Testis (tissue), 5 donors: ENCODE measurements around the gene CEP85. TPM values are rescaled to one million over a fixed set of nuclear protein-coding genes. Genes with fewer than 3 reads are reported as not detected.

ENCODE experiments used
- DNase-seq: peaks from one replicate; pipeline ENCODE4 v3.0.0-alpha.2; 2019
- H3K27ac ChIP-seq, 2 donors: fragments of 200-600 bp; sonication (generic); one replicate each; pipeline ENCODE4 v1.5.1; 2019
- H3K27me3 ChIP-seq: fragments of 200-600 bp; sonication (generic); one replicate; pipeline ENCODE4 v1.5.1; 2019
- H3K36me3 ChIP-seq: fragments of 200-600 bp; sonication (generic); one replicate; pipeline ENCODE4 v1.5.1; 2017; ENCODE audit warnings: low read depth; ENCODE audit errors: missing control alignments
- H3K4me1 ChIP-seq: fragments of 200-600 bp; sonication (generic); one replicate; pipeline ENCODE4 v1.5.1; 2019
- H3K4me3 ChIP-seq, 2 donors: fragments of 200-600 bp; sonication (generic); one replicate each; pipeline ENCODE4 v1.5.1; 2017 to 2019
- H3K9me3 ChIP-seq: fragments of 200-600 bp; sonication (generic); one replicate; pipeline ENCODE4 v1.5.1; 2017
- POLR2A ChIP-seq: fragments of 450-650 bp; IDR thresholded peaks from one replicate; pipeline ENCODE4 v1.6.1; 2017; ENCODE audit warnings: antibody characterized with exemption, mild to moderate bottlenecking, moderate library complexity
- WGBS, 2 donors: methylation state at CpG; one replicate each; pipeline ENCODE4 v1.1.5; 2018; 5-methylcytosine and 5-hydroxymethylcytosine counted together
- intact Hi-C: fragments of 100-400 bp; cut with DNase I; formaldehyde crosslinking; loops from one replicate; pipeline ENCODE4 v1.15.1; 2023; ENCODE audit warnings: low total_unique reads
- long read RNA-seq, 2 donors: transcript quantifications; one replicate each; lab custom pipeline, GENCODE V29; 2026
- polyA plus RNA-seq: library from polyadenylated mRNA; stranded (reverse); fragments of 350-450 nt; fragmentation: Illumina TruSeq; extraction: RNeasy Lipid Tissue Mini Kit (QIAGEN cat#74804); gene quantifications from one replicate; pipeline ENCODE4 v1.2.3, GENCODE V29; 2014; ENCODE audit warnings: low read depth, low replicate concordance; ENCODE audit not compliant: insufficient read depth
- total RNA-seq, 2 donors: library from RNA; depleted of rRNA; stranded (reverse); fragments of >200 nt; gene quantifications; one replicate each; pipeline ENCODE4 v1.2.3, GENCODE V29; 2016
- TF ChIP-seq, protein P1 (sequence below), 3 experiments: fragments of 450-650 bp in 2 of 3; fragments of 200-600 bp in 1 of 3; sonication (generic) in 1 of 3; IDR thresholded peaks; one replicate each; pipeline ENCODE4 v1.5.1; 2016 to 2019; ENCODE audit warnings: antibody characterized with exemption in 3 of 3, mild to moderate bottlenecking in 2 of 3, moderate library complexity in 1 of 3

CEP85 gene, protein sequence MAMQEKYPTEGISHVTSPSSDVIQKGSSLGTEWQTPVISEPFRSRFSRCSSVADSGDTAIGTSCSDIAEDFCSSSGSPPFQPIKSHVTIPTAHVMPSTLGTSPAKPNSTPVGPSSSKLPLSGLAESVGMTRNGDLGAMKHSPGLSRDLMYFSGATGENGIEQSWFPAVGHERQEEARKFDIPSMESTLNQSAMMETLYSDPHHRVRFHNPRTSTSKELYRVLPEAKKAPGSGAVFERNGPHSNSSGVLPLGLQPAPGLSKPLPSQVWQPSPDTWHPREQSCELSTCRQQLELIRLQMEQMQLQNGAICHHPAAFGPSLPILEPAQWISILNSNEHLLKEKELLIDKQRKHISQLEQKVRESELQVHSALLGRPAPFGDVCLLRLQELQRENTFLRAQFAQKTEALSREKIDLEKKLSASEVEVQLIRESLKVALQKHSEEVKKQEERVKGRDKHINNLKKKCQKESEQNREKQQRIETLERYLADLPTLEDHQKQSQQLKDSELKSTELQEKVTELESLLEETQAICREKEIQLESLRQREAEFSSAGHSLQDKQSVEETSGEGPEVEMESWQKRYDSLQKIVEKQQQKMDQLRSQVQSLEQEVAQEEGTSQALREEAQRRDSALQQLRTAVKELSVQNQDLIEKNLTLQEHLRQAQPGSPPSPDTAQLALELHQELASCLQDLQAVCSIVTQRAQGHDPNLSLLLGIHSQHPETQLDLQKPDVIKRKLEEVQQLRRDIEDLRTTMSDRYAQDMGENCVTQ
- total RNA-seq (10 to 100 TPM; 52.1 to 61.8 TPM), polyA plus RNA-seq (82.5 TPM)
- long read RNA-seq, donor 1, partial matches to known transcripts: 5 of 5 reads
- long read RNA-seq, donor 1, other reads (novel, unspliced or antisense): 0 of 5 reads
- long read RNA-seq, donor 2, partial matches to known transcripts: 0 of 3 reads
- long read RNA-seq, donor 2, other reads (novel, unspliced or antisense): 0 of 3 reads

- peak; percentile 99 for DNase-seq
- Histone ChIP-seq H3K36me3 (no peaks in the 10 kb centered on the region), H3K9me3 (no peaks in the 10 kb centered on the region), H3K4me3 (peak within 1 kb of the TSS; percentile 67 to 69), H3K4me1 (no peaks in the 10 kb centered on the region), H3K27ac (peak within 1 kb of the TSS; percentile 78 to 91), H3K27me3 (no peaks in the 10 kb centered on the region)
- intact Hi-C loops: no loop called here
- TF ChIP-seq POLR2A: peak; percentile 23
- TF ChIP-seq, protein P1, sequence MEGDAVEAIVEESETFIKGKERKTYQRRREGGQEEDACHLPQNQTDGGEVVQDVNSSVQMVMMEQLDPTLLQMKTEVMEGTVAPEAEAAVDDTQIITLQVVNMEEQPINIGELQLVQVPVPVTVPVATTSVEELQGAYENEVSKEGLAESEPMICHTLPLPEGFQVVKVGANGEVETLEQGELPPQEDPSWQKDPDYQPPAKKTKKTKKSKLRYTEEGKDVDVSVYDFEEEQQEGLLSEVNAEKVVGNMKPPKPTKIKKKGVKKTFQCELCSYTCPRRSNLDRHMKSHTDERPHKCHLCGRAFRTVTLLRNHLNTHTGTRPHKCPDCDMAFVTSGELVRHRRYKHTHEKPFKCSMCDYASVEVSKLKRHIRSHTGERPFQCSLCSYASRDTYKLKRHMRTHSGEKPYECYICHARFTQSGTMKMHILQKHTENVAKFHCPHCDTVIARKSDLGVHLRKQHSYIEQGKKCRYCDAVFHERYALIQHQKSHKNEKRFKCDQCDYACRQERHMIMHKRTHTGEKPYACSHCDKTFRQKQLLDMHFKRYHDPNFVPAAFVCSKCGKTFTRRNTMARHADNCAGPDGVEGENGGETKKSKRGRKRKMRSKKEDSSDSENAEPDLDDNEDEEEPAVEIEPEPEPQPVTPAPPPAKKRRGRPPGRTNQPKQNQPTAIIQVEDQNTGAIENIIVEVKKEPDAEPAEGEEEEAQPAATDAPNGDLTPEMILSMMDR (IDR thresholded peaks at IDR 0.05): peak; percentile 61 to 87 (median 82)
- 0% methylated on average over 51 to 71 of the region's 73 CpGs for WGBS, 2 donors
Observed at GRCh38 chr1:26233903-26234643, at the start of gene CEP85. CEP85 (plus strand) TSS chr1:26234200; CDS start chr1:26239784, 5,584 bp downstream.

DNA sequence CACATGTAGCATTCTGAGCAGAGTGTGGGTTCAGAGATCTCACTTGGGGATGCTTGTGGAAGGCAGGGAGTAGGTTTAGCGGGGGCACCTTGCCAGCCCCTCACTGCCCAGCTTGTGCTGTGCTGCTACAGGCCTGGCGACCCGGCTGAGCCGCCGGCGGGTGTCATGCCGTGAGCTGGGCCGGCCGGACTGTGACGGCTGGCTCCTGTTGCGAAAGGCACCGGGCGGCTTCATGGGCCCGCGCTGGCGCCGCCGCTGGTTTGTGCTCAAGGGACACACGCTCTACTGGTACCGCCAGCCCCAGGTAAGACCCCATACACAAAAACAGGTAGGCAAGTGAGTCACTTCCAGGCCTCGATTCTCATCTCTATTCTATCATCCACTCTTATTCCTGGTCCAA lies 49.1 kb upstream of the CEP85 start:
- no peak for DNase-seq
- no peaks in the 10 kb centered on the region for H3K27me3 ChIP-seq
- no peak for TF ChIP-seq POLR2A
- TF ChIP-seq, protein P1 (IDR thresholded peaks at IDR 0.05): no peak
- no peaks in the 10 kb centered on the region for H3K4me1 ChIP-seq
- H3K36me3 ChIP-seq: no peaks in the 10 kb centered on the region
- no peaks in the 10 kb centered on the region for H3K9me3 ChIP-seq
- H3K27ac ChIP-seq: no peak overlapping the region
- intact Hi-C loops: no loop called here
- WGBS, 2 donors: 95 to 97% methylated on average over 19 to 21 of the region's 21 CpGs
- H3K4me3 ChIP-seq: no peak overlapping the region

- 93 to 98% methylated on average over 6 of the region's 6 CpGs for WGBS, 2 donors
- no peak overlapping the region for H3K27ac ChIP-seq
- no peak for DNase-seq
- TF ChIP-seq POLR2A: no peak
- TF ChIP-seq, protein P1 (IDR thresholded peaks at IDR 0.05): no peak
- no peaks in the 10 kb centered on the region for H3K36me3 ChIP-seq
- intact Hi-C loops: no loop called here
- no peak overlapping the region for H3K4me3 ChIP-seq
- no peaks in the 10 kb centered on the region for H3K4me1 ChIP-seq
- H3K27me3 ChIP-seq: no peaks in the 10 kb centered on the region
- H3K9me3 ChIP-seq: no peaks in the 10 kb centered on the region
Observed at GRCh38 chr1:26187882-26188281, 46.1 kb upstream of the CEP85 start.

GRCh38 chr1:26188477-26188876 lies 45.5 kb upstream of the CEP85 start:
- TF ChIP-seq POLR2A: no peak
- TF ChIP-seq, protein P1 (IDR thresholded peaks at IDR 0.05): no peak
- no peaks in the 10 kb centered on the region for H3K36me3 ChIP-seq
- DNase-seq: no peak
- intact Hi-C loops: no loop called here
- H3K27ac ChIP-seq: no peak overlapping the region
- 82% methylated on average over 8 of the region's 8 CpGs; no CpG with 5 or more reads in 1 of the 2 donors for WGBS, 2 donors
- H3K9me3 ChIP-seq: no peaks in the 10 kb centered on the region
- H3K4me1 ChIP-seq: no peaks in the 10 kb centered on the region
- no peaks in the 10 kb centered on the region for H3K27me3 ChIP-seq
- no peak overlapping the region for H3K4me3 ChIP-seq
